OCI-LY3 (cell line): ENCODE data around the gene PGAM2.

Experiments
- H2AFZ ChIP-seq: fragments of 200-600, 300-600 bp; shearing (Covaris generic); 2 replicates; pipeline ENCODE4 v1.6.0; 2014; ENCODE audit warnings: antibody characterized with exemption, low read depth, low read length
- H3K27ac ChIP-seq: fragments of 200-600, 300-600 bp; sonication (generic); 2 replicates; pipeline ENCODE4 v1.5.1; 2014; ENCODE audit warnings: mild to moderate bottlenecking, low read length, moderate library complexity, mixed read lengths
- H3K27me3 ChIP-seq: fragments of 200-600, 300-600 bp; sonication (generic); 2 replicates; pipeline ENCODE4 v1.6.1; 2014; ENCODE audit warnings: low read depth, low read length, mixed read lengths
- H3K36me3 ChIP-seq: fragments of 200-600, 300-600 bp; sonication (generic); replicated peaks from 2 replicates; pipeline ENCODE3; 2014; ENCODE audit warnings: low read depth, low read length, mixed read lengths
- H3K4me1 ChIP-seq: fragments of 300-600, 200-600 bp; sonication (generic); 2 replicates; pipeline ENCODE4 v1.6.1; 2014; ENCODE audit warnings: low read length, mixed read lengths
- H3K4me2 ChIP-seq: fragments of 200-600, 300-600 bp; sonication (generic); 2 replicates; pipeline ENCODE4 v1.6.1; 2014; ENCODE audit warnings: low read length, mixed read lengths
- H3K4me3 ChIP-seq: fragments of 300-600, 200-600 bp; sonication (generic); 2 replicates; pipeline ENCODE4 v1.5.1; 2014; ENCODE audit warnings: antibody characterized with exemption, mild to moderate bottlenecking, low read length, moderate library complexity
- H3K79me2 ChIP-seq: fragments of 300-600, 200-600 bp; shearing (Covaris generic); 2 replicates; pipeline ENCODE4 v1.6.1; 2014; ENCODE audit warnings: mild to moderate bottlenecking, low read length, mixed read lengths
- H3K9ac ChIP-seq: fragments of 300-600, 200-600 bp; shearing (Covaris generic); 2 replicates; pipeline ENCODE4 v1.6.0; 2014; ENCODE audit warnings: mild to moderate bottlenecking, low read length, moderate library complexity
- H3K9me3 ChIP-seq: fragments of 200-600, 300-600 bp; shearing (Covaris generic); 2 replicates; pipeline ENCODE4 v1.6.1; 2014; ENCODE audit warnings: low read length, mixed read lengths; ENCODE audit not compliant: insufficient read depth
- H4K20me1 ChIP-seq: fragments of 200-600, 300-600 bp; sonication (generic); 2 replicates; pipeline ENCODE4 v1.6.1; 2016; ENCODE audit warnings: low read length, mixed read lengths; ENCODE audit not compliant: insufficient read depth
- EZH2phosphoT487 ChIP-seq: fragments of 200-600 bp; shearing (Covaris generic); IDR thresholded peaks from 2 replicates; pipeline ENCODE4 v1.6.1; 2018; ENCODE audit warnings: antibody characterized with exemption, mixed run types, low read depth
- TF ChIP-seq, protein P1 (sequence below): fragments of 200-600, 300-600 bp; sonication (generic); IDR thresholded peaks from 2 replicates; pipeline ENCODE4 v1.5.1; 2014; ENCODE audit warnings: antibody characterized with exemption, low read length, low read depth

PGAM2 gene

DNA sequence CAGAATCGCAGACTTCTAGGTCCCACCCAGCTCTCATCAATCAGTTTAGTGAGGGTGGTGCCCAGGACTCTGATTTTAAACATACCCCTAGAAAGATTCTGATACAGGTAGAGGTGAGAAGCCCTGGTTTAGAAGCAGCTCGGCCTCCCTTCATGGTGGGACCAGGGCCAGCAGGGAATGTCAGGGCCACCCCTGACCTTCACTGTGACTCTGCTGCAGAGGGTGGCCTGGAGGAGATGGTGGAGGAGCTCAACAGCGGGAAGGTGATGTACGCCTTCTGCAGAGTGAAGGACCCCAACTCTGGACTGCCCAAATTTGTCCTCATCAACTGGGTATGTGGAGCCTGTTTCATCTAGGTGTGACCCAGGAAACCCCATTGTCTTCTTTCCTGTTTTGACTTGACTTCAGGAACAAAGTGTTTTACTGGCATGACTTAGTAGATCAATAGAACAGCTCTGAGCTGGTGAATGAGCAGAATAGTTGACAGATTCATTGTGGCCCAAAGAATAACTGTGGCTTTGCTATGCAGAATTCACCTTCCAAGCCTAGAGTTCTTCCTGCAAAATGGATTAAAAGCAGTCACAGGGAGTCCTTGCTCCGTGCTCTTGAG, 13.7 kb downstream of the PGAM2 start:
- Histone ChIP-seq H3K4me1 (peaks cover 9% of the 10 kb centered on the region), H3K4me2 (no peak overlapping the region), H3K9me3 (no peaks in the 10 kb centered on the region), H3K79me2 (peaks cover 36% of the 10 kb centered on the region), H2AFZ (no peak overlapping the region), H3K36me3 (peaks cover 52% of the 10 kb centered on the region), H3K27me3 (no peaks in the 10 kb centered on the region), H3K27ac (no peak overlapping the region), H4K20me1 (peaks cover 36% of the 10 kb centered on the region), H3K9ac (no peak overlapping the region), H3K4me3 (no peak overlapping the region)
- TF ChIP-seq EZH2phosphoT487, result no peak
- TF ChIP-seq, protein P1, sequence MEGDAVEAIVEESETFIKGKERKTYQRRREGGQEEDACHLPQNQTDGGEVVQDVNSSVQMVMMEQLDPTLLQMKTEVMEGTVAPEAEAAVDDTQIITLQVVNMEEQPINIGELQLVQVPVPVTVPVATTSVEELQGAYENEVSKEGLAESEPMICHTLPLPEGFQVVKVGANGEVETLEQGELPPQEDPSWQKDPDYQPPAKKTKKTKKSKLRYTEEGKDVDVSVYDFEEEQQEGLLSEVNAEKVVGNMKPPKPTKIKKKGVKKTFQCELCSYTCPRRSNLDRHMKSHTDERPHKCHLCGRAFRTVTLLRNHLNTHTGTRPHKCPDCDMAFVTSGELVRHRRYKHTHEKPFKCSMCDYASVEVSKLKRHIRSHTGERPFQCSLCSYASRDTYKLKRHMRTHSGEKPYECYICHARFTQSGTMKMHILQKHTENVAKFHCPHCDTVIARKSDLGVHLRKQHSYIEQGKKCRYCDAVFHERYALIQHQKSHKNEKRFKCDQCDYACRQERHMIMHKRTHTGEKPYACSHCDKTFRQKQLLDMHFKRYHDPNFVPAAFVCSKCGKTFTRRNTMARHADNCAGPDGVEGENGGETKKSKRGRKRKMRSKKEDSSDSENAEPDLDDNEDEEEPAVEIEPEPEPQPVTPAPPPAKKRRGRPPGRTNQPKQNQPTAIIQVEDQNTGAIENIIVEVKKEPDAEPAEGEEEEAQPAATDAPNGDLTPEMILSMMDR, result no peak

DNA sequence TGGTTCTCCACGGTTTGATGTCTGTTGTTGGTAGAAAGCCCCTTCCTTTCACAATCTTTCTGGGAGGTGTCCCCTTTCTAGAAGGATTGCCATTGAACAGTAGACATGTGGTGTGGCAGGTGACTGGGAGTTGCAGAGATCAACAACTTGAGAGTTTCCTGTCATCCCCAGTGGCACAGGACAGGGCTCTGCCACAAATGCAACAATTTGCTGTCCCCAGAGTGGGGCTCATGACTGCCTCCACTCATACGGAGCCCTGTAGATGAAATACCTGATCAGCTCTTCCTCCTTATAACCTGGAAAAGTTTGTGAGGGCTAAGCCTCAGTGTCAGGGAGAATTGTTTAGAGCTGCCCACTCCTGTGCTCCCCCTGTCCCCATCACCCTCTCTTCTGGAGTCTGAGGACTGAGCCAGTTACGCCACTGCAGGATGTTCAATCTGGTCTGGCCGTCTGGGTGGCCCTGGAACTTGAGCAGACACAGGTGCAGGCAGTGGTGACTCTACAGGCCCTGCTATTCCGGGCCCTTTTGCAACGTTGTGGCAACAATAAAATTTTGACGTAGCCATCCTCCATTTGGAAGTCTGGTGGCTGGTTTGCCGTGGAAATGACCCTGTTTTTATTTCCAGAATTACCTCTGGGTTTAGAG, 14.3 kb downstream of the PGAM2 start:
- peaks cover 42% of the 10 kb centered on the region for H3K79me2 ChIP-seq
- H3K27ac ChIP-seq, result no peak overlapping the region
- no peak overlapping the region for H3K9ac ChIP-seq
- peaks cover 37% of the 10 kb centered on the region for H4K20me1 ChIP-seq
- no peak overlapping the region for H3K4me3 ChIP-seq
- TF ChIP-seq, protein P1, result no peak
- TF ChIP-seq EZH2phosphoT487, result no peak
- H3K9me3 ChIP-seq, result no peaks in the 10 kb centered on the region
- H2AFZ ChIP-seq, result no peak overlapping the region
- H3K27me3 ChIP-seq, result no peaks in the 10 kb centered on the region
- peaks cover 52% of the 10 kb centered on the region for H3K36me3 ChIP-seq
- H3K4me2 ChIP-seq, result no peak overlapping the region
- peaks cover 16% of the 10 kb centered on the region for H3K4me1 ChIP-seq

DNA sequence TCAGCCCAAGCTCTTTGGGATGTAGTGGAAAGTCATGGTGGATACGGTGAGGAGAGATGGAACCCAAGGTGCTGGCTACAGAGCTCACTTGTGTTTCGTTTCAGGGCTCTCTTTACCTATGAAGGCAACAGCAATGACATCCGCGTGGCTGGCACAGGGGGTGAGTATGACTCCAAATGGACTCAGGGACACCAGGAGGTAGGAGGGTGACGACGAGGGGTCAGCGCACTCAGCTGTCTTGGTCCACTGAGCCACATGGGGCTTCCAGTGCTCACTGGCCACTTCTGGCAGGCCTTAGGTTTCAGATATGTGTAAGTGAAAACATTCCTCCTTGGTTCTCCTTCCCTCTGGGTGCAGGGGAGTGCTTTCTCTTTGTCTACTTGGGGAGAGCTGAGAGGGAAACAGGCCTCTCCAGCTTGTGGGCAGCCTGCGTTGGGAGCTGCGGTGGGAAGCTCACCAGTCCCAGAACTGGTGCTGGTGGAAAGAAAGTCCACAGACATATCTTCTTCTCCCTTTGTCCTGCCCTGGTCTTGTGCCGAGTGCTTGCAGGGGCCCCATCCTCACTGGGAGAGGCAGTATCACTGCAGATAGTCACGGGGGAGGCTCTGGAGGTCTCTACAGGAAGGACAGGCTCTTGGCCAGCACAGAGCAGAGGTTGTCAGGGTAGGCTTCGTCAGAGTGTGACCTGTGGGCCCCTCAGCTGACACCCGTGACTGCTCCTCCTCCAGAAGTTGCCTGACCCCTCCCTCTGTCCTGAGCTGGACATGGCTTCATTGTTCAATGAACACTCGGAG, 15.0 kb downstream of the PGAM2 start:
- H3K9ac ChIP-seq, result no peak overlapping the region
- no peak overlapping the region for H3K27ac ChIP-seq
- peaks cover 42% of the 10 kb centered on the region for H4K20me1 ChIP-seq
- peaks cover 53% of the 10 kb centered on the region for H3K36me3 ChIP-seq
- H3K9me3 ChIP-seq, result no peaks in the 10 kb centered on the region
- TF ChIP-seq, protein P1, result no peak
- no peak for TF ChIP-seq EZH2phosphoT487
- H3K4me2 ChIP-seq, result no peak overlapping the region
- no peaks in the 10 kb centered on the region for H3K27me3 ChIP-seq
- H3K4me1 ChIP-seq, result peaks cover 23% of the 10 kb centered on the region
- H3K4me3 ChIP-seq, result no peak overlapping the region
- peaks cover 50% of the 10 kb centered on the region for H3K79me2 ChIP-seq
- no peak overlapping the region for H2AFZ ChIP-seq
